Gastroesophageal sphincter (tissue), 4 donors: ENCODE results near the gene CDC42BPA. TPM values are rescaled to one million over a fixed set of nuclear protein-coding genes. Genes with fewer than 3 reads are reported as not detected.
A peak's percentile ranks its signal among the peaks of the same experiment; 100 is the strongest.

ENCODE experiments used
- ATAC-seq: fragments of 150-250 bp; one replicate; pipeline ENCODE4 v1.9.1; 2016; ENCODE audit warnings: mild to moderate bottlenecking, moderate library complexity
- H3K27ac ChIP-seq, 4 donors: fragments of 200-600 bp; sonication (generic) in 3 of 4; 1 replicate in 3 of 4; 2 replicates in 1 of 4; pipeline ENCODE4 v1.5.1; 2016 to 2019
- H3K27me3 ChIP-seq: fragments of 200-600 bp; sonication (generic); one replicate; pipeline ENCODE4 v1.5.1; 2019
- H3K36me3 ChIP-seq, 2 donors: fragments of 200-600 bp; sonication (generic); one replicate each; pipeline ENCODE4 v1.5.1; 2019; ENCODE audit warnings: control low read depth in 1 of 2
- H3K4me1 ChIP-seq, 3 donors: fragments of 200-600 bp; sonication (generic); 1 replicate in 2 of 3; 2 replicates in 1 of 3; pipeline ENCODE4 v1.5.1; 2016 to 2019; ENCODE audit warnings: control low read depth in 2 of 3
- H3K4me3 ChIP-seq, 2 donors: fragments of 200-600 bp; sonication (generic); one replicate each; pipeline ENCODE4 v1.5.1; 2019; ENCODE audit warnings: mild to moderate bottlenecking in 1 of 2, moderate library complexity in 1 of 2
- H3K9me3 ChIP-seq, 3 donors: fragments of 200-600 bp; sonication (generic); one replicate each; pipeline ENCODE4 v1.5.1; 2017 to 2019; ENCODE audit warnings: control low read depth in 2 of 3
- CTCF ChIP-seq, 4 experiments: fragments of 200-600 bp in 2 of 4; fragments of 450-650 bp in 2 of 4; sonication (generic) in 1 of 4; IDR thresholded peaks; one replicate each; pipeline ENCODE4 v1.5.1; 2017 to 2019; ENCODE audit warnings: antibody characterized with exemption in 4 of 4, mild to moderate bottlenecking in 2 of 4, moderate library complexity in 2 of 4
- EP300 ChIP-seq: sonication (generic); formaldehyde crosslinking; IDR thresholded peaks from one replicate; pipeline ENCODE4 v1.6.1; 2017; ENCODE audit warnings: antibody characterized with exemption, mild to moderate bottlenecking
- POLR2A ChIP-seq, 2 donors: fragments of 450-650 bp; IDR thresholded peaks; one replicate each; pipeline ENCODE4 v1.6.1; 2017; ENCODE audit warnings: antibody characterized with exemption in 2 of 2, mild to moderate bottlenecking in 2 of 2, moderate library complexity in 1 of 2
- POLR2AphosphoS5 ChIP-seq: sonication (generic); formaldehyde crosslinking; IDR thresholded peaks from one replicate; pipeline ENCODE4 v1.6.1; 2017; ENCODE audit warnings: antibody characterized with exemption
- WGBS, 2 donors: methylation state at CpG; one replicate each; pipeline ENCODE4 v1.1.5; 2018; ENCODE audit warnings: low coverage in 1 of 2; 5-methylcytosine and 5-hydroxymethylcytosine counted together
- total RNA-seq, 4 donors: library from RNA; depleted of rRNA; stranded (reverse); fragments of >200 nt; gene quantifications; one replicate each; pipeline ENCODE4 v1.1.0, GENCODE V29; 2016

Gene CDC42BPA
- total RNA-seq, 4 donors from 2014 or later: 60.7 to 92.1 (median 74.1) TPM

- Histone ChIP-seq H3K4me3 (no peak overlapping the region), H3K27me3 (no peaks in the 10 kb centered on the region), H3K4me1 (peaks cover 0 to 50% (median 4%) of the 10 kb centered on the region in 3 donors), H3K9me3 (no peaks in the 10 kb centered on the region), H3K27ac (peak overlapping the region in 3 of 4 donors; percentile 24 to 59 (median 45)), H3K36me3 (peaks cover 0 to 78% of the 10 kb centered on the region in 2 donors)
- WGBS, 2 donors: 93 to 100% methylated on average over 1 to 9 of the region's 23 CpGs
- no peak for ATAC-seq
- TF ChIP-seq EP300 (no peak), CTCF (IDR thresholded peaks at IDR 0.05) (no peak), POLR2A (IDR thresholded peaks at IDR 0.05) (no peak), POLR2AphosphoS5 (no peak)
These were observed 352.5 kb downstream of the CDC42BPA start for GRCh38 chr1:226965581-226966440.

- Histone ChIP-seq H3K4me1 (peaks cover 0 to 50% (median 4%) of the 10 kb centered on the region in 3 donors), H3K27me3 (no peaks in the 10 kb centered on the region), H3K4me3 (no peak overlapping the region), H3K27ac (peak overlapping the region in 3 of 4 donors; percentile 59 to 68 (median 67)), H3K9me3 (no peaks in the 10 kb centered on the region), H3K36me3 (peaks cover 0 to 68% of the 10 kb centered on the region in 2 donors)
- WGBS, 2 donors: 96% methylated on average over 9 of the region's 29 CpGs; no CpG with 5 or more reads in 1 of the 2 donors
- ATAC-seq: no peak
- TF ChIP-seq CTCF (IDR thresholded peaks at IDR 0.05) (no peak), EP300 (no peak), POLR2A (IDR thresholded peaks at IDR 0.05) (no peak), POLR2AphosphoS5 (no peak)
These were observed 353.4 kb downstream of the CDC42BPA start for GRCh38 chr1:226964611-226965486.

- no peak for ATAC-seq
- Histone ChIP-seq H3K4me3 (no peak overlapping the region), H3K36me3 (peaks cover 0 to 61% of the 10 kb centered on the region in 2 donors), H3K9me3 (no peaks in the 10 kb centered on the region), H3K4me1 (peaks cover 0 to 56% (median 4%) of the 10 kb centered on the region in 3 donors), H3K27ac (peak overlapping the region in 3 of 4 donors; percentile 59 to 68 (median 67)), H3K27me3 (no peaks in the 10 kb centered on the region)
- no peak for TF ChIP-seq CTCF (IDR thresholded peaks at IDR 0.05)
- TF ChIP-seq POLR2A (IDR thresholded peaks at IDR 0.05): no peak
- TF ChIP-seq EP300: no peak
- TF ChIP-seq POLR2AphosphoS5: no peak
- WGBS, 2 donors: 48% methylated on average over 2 of the region's 6 CpGs; no CpG with 5 or more reads in 1 of the 2 donors
These were observed 354.2 kb downstream of the CDC42BPA start for GRCh38 chr1:226964068-226964425.

- TF ChIP-seq CTCF (IDR thresholded peaks at IDR 0.05): no peak
- TF ChIP-seq POLR2A (IDR thresholded peaks at IDR 0.05): no peak
- TF ChIP-seq EP300: no peak
- TF ChIP-seq POLR2AphosphoS5: no peak
- Histone ChIP-seq H3K4me1 (peaks cover 0 to 53% (median 0%) of the 10 kb centered on the region in 3 donors), H3K27ac (peak overlapping the region in 3 of 4 donors; percentile 17 to 67 (median 59)), H3K36me3 (peaks cover 0 to 58% of the 10 kb centered on the region in 2 donors), H3K9me3 (no peaks in the 10 kb centered on the region), H3K4me3 (no peak overlapping the region), H3K27me3 (no peaks in the 10 kb centered on the region)
- 85 to 97% methylated on average over 6 to 11 of the region's 28 CpGs for WGBS, 2 donors
- ATAC-seq: no peak
These were observed 355.6 kb downstream of the CDC42BPA start for GRCh38 chr1:226962421-226963391.
